Lower leg skin (tissue), 3 donors: Measurements from ENCODE around the gene G2E3.

Experiments
- CTCF ChIP-seq, 3 donors: fragments of 450-650 bp; IDR thresholded peaks; one replicate each; pipeline ENCODE4 v1.5.1; 2016; ENCODE audit warnings: antibody characterized with exemption in 3 of 3, mild to moderate bottlenecking in 3 of 3, moderate library complexity in 2 of 3
- POLR2A ChIP-seq, 2 donors: fragments of 450-650 bp; IDR thresholded peaks; one replicate each; pipeline ENCODE4 v1.6.1; 2016 to 2017; ENCODE audit warnings: antibody characterized with exemption in 2 of 2, mild to moderate bottlenecking in 1 of 2, moderate library complexity in 1 of 2

GRCh38 chr14:30558362-30558674, 640 bp upstream of the G2E3 start:
- TF ChIP-seq CTCF (IDR thresholded peaks at IDR 0.05) = no peak
- no peak for TF ChIP-seq POLR2A (IDR thresholded peaks at IDR 0.05)
